GM19240 (cell line): ENCODE results near the gene GPR3.
A peak's percentile ranks its signal among the peaks of the same experiment; 100 is the strongest.

ENCODE experiments used
- DNase-seq: peaks from one replicate; pipeline ENCODE4 v3.0.0; 2011; ENCODE audit warnings: low spot score; ENCODE audit not compliant: insufficient read length

The GPR3 gene

DNA sequence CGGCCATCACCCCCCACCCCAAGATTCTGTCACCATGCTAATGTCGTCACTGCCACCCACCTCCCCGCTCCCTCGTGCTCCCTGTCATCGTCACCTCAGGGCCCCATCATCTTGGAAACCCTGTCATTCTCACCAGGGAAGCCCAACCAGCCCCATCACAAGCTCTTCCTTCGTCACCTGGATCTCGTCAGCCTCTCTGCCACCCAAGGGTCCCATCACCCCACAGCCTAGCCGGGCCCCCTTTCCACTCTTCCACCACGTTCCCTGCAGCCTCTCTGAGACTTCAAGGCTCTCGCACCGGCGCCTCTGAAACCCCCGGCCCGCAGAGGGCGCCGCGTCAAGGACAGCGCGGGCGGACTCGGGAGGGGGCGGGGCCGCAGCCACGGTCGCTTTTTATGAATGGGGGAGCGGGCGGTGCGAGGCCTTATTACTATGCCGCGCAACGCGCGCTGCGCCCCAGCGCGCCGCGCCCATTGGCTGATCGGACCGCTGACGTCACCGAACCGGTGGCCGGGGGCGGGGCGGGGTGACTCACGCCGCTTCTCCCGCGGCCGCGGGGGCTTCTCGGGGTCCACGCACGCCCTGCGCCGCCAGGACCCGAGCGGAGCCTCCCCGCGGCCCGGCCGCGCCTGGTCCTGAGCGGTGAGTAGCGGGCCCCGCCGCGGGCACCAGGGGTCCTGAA, at the start of gene GPR3:
Gene GPR3, plus strand, starts transcription at position 527 of the 682 bp plus-strand sequence. CDS start 1,177 bp downstream, outside the sequence.
- DNase-seq = peak; percentile 95

- DNase-seq = no peak
Observed at GRCh38 chr1:27342778-27343638, 49.4 kb upstream of the GPR3 start.

- DNase-seq = no peak
Observed at GRCh38 chr1:27343639-27344025, 48.8 kb upstream of the GPR3 start.

DNA sequence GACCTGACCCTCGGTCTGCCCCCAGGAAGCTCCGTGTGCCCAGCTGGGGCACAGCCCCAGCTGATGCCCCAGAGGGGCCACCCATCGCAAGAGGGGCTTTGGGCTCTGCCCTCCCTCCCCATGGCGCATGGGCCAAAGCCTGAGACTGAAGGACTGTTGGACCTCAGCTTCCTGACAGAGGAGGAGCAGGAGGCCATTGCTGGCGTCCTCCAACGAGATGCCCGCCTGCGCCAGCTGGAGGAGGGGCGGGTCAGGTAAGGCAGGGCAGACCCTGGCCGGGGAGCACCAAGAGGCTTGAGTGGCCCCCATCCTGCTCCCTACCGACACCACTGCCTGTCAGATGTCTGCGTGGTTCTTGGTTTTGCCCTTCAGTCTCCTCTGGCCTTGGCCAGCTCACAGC, 47.1 kb upstream of the GPR3 start:
- no peak for DNase-seq

DNA sequence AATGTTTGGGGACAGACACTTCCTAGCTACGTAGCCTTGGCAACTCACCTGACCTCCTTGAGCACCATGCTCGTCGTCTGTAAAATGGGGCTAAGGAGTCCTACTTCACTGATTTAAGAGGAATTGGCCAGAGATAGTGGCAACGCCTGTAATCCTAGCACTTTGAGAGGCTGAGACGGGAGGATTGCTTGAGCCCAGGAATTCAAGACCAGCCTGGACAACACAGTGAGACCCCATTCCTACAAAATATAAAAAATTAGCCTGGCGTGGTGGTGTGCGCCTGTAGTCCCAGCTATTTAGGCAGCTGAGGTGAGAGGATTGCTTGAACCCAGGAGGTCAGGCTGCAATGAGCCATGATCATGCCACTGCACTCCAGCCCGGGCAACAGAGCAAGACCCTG, 46.1 kb upstream of the GPR3 start:
- no peak for DNase-seq

GRCh38 chr1:27346991-27347624, 45.3 kb upstream of the GPR3 start:
- no peak for DNase-seq

DNA sequence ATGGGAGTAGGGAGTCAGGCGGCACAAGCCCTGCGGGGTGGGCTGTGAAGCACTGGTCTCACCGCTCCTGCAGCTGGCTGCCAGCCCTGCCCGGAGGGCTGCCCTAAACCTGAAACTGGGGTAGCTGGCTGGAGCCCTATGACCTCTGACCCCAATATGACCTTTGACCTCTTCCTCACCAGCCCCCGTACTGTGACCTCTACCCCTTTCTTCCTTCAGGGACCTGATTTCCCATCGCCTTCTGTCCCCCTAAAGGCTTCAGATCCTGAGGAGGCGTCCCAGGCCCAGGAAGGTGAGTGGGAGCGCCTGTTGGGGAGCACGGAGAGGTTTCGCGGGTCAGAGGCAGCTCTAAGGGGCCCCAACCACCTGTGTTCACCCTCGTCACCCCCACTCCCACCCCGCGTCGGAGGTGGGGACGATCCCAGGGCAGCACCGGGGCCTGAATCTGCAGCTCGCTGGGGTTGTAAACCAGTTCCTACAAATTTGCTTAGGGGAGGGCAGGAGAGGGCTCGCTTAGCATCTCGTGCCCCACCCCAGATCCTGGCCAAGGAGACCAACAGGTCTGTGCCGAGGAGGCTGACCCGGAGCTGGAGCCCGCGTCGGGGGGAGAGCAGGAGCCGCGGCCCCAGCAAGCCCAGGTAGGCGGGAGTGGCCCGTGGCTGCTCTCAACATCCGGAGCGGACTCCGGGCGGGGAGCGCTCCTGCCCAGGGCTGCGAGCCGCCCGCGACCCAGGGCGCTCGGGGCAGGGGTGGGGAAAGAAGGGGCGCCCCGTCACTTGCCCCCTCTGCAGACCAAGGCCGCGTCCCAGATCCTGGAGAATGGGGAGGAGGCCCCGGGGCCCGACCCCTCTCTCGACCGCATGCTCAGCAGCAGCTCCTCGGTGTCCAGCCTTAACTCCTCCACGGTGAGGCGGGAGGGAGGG, 43.3 kb upstream of the GPR3 start:
- DNase-seq = no peak

GRCh38 chr1:27349784-27350662, 42.4 kb upstream of the GPR3 start:
- DNase-seq = no peak

- DNase-seq = no peak
Observed at GRCh38 chr1:27350663-27351540, 41.5 kb upstream of the GPR3 start.

DNA sequence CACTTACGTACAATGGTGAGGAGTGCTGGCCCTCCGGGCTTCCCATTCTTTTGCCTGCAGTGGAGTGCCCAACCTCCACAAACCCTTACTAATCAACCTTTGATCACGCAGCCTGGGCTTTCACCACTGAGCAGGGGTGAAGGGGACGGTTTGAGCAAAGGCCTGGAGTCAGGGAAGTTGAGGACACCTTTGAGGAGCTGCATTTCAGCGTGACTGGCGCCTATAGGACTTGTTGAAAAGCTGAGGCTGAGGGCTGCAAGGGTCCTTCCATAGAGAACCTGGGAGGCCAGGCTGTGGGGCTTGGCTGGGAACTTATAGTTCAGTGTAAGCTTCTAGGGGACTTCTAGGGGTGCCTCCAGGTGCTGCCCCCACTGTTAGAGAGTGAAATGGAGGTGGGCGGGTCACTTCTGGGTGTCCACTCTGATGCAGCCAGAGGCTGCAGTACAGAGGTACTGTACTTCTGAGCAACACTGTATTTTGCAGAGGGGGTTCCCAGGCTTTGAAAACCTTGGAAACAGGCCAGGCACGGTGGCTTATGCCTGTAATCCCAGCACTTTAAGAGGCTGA, 40.8 kb upstream of the GPR3 start:
- no peak for DNase-seq

- no peak for DNase-seq
Observed at GRCh38 chr1:27353166-27353565, 39.3 kb upstream of the GPR3 start.

DNA sequence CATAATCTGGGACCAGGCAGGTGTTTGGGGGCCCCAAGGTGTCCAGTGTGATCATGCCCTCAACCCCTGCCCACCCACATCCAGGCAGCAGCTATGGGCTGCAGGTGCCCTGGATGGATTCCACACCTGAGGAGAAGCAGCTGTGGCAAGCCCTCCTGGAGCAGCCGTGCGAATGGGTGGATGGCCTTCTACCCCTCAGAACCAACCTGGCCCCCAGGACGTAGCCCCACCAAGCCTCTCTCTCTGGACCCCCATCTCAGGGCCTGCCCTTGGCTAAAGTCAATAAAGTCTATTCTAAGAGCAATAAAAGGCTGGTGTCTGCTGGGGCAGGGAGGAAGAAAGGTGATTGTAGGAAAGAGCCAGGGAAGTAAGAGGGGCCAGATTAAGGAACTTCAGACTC, 38.8 kb upstream of the GPR3 start:
- no peak for DNase-seq

GRCh38 chr1:27355683-27356082, 36.7 kb upstream of the GPR3 start:
- no peak for DNase-seq

- DNase-seq = no peak
Observed at GRCh38 chr1:27356277-27356618, 36.2 kb upstream of the GPR3 start.

DNA sequence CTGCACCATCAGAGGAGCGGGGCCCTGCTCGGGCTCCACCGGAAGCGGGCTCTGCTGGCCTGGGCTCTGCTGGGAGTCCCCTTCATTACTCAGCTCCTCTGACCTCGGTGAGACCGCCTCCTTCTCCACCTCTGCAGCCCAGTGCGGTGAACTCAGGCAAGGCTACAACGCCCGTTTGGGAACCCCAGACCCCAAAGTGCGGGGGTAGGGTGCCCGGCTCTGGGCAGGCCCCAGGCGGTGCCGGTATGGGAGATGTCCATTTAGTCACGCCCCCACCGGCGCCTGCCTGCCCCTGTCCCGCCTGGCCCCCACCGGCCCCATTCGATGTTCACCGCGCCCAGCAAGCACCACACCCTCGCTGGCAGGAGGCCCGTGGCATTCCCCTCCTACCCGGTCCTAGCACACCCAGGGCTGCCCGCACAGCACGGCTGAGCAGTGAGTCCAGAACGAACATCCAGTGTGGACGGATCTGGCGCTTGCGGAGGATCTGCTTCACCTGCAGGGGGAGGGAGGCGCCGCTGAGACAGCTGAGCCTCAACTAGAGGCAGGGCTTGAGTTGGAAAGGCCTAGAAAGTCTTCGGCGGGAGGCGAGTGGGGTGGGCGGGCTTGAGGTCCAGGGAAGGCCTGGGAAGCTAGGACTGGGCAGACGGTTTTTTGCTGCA, 35.7 kb upstream of the GPR3 start:
- DNase-seq = no peak

- DNase-seq = peak; percentile 97
Observed at GRCh38 chr1:27357281-27358037, 35.0 kb upstream of the GPR3 start.

DNA sequence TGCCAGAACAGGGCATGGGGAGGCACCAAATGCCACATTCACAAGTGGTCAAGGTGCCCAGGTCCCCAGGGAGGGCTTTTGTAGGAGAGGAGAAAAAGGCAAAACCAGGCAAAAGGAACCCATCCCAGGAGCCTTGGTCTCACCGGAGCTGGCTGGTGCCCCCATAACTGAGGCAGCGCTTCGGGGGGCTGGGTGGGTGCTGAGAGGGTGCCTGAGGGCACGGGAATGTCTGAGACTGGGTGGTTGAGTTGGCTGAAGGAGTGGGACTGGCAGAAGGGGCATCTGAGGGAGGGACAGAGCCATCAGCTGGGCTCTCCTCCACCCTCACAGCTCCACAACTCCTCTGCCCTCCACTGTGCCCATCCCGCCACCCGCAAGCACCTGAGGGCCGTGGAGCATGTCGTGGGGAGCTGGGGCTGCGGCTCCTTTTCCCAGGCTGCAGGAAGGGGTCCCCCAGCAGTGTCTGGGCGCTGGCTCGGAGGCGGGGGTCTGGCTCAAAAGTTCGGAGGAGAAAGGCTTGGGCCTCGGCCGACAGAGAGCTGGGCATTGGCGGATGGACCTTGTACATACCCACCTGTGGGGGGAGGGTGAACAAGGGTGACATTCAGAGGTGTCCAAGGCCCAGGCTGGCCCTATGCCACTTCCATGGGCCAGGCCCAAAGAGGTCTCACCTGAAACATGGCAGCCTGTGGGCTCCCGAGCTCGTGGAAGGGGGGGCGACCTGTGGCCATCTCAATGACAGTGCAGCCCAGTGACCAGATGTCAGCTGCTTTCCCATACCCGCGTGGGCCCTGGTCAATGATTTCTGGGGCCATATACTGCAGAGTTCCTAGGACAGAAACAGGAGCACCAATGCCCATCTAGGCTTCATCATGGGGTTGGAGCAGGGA, 34.1 kb upstream of the GPR3 start:
- DNase-seq = no peak
